Measurements from ENCODE around the gene ENC1. TPM values are rescaled to one million over a fixed set of nuclear protein-coding genes. Genes with fewer than 3 reads are reported as not detected.

The ENC1 gene
- total RNA-seq, 1 donor from 2014 or later: 13.8 TPM

- no peak overlapping the region for H3K27ac Mint-ChIP-seq (ENCODE audit: unreplicated experiment)
- H3K36me3 Mint-ChIP-seq (ENCODE audit: unreplicated experiment): no peaks in the 10 kb centered on the region
- TF ChIP-seq CTCF (IDR thresholded peaks at IDR 0.05): no peak
- H3K4me1 Mint-ChIP-seq (ENCODE audit: unreplicated experiment): no peaks in the 10 kb centered on the region
- DNase-seq (ENCODE audit: extremely low spot score, unreplicated experiment): no peak
- H3K9me3 Mint-ChIP-seq (ENCODE audit: unreplicated experiment): no peaks in the 10 kb centered on the region
- H3K27me3 Mint-ChIP-seq (ENCODE audit: unreplicated experiment): no peaks in the 10 kb centered on the region
- no peak overlapping the region for H3K4me3 Mint-ChIP-seq (ENCODE audit: unreplicated experiment)
These were observed 22.4 kb downstream of the ENC1 start for GRCh38 chr5:74618106-74618505.

DNA sequence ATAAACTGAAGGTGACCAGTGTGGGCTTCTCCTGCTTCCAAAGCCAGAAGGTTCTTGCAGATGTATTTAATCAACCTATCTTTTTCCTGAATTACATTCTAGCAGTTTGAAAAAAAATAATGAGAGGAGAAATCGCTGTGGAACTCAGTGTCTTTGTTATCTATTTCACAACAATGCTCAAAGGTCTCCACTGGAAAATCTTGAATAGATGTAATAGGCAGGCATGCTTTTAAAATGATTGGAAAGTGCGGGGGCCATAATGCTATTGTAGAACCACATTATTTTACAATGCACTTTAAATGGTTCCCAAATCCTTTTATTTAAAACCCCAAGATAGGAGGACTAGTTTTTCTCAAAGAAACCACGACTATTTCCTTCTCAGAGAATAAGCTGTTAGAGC lies 23.3 kb downstream of the ENC1 start:
- H3K4me1 Mint-ChIP-seq (ENCODE audit: unreplicated experiment): no peaks in the 10 kb centered on the region
- H3K36me3 Mint-ChIP-seq (ENCODE audit: unreplicated experiment): no peaks in the 10 kb centered on the region
- H3K27me3 Mint-ChIP-seq (ENCODE audit: unreplicated experiment): no peaks in the 10 kb centered on the region
- H3K9me3 Mint-ChIP-seq (ENCODE audit: unreplicated experiment): no peaks in the 10 kb centered on the region
- TF ChIP-seq CTCF (IDR thresholded peaks at IDR 0.05): no peak
- no peak for DNase-seq (ENCODE audit: extremely low spot score, unreplicated experiment)
- H3K27ac Mint-ChIP-seq (ENCODE audit: unreplicated experiment): no peak overlapping the region
- no peak overlapping the region for H3K4me3 Mint-ChIP-seq (ENCODE audit: unreplicated experiment)

- DNase-seq (ENCODE audit: extremely low spot score, unreplicated experiment): no peak
- Mint-ChIP-seq H3K36me3 (ENCODE audit: unreplicated experiment) (no peaks in the 10 kb centered on the region), H3K4me1 (ENCODE audit: unreplicated experiment) (no peaks in the 10 kb centered on the region), H3K27me3 (ENCODE audit: unreplicated experiment) (no peaks in the 10 kb centered on the region), H3K27ac (ENCODE audit: unreplicated experiment) (no peak overlapping the region), H3K4me3 (ENCODE audit: unreplicated experiment) (no peak overlapping the region), H3K9me3 (ENCODE audit: unreplicated experiment) (no peaks in the 10 kb centered on the region)
- TF ChIP-seq CTCF (IDR thresholded peaks at IDR 0.05): no peak
These were observed 24.0 kb downstream of the ENC1 start for GRCh38 chr5:74616236-74617146.

DNA sequence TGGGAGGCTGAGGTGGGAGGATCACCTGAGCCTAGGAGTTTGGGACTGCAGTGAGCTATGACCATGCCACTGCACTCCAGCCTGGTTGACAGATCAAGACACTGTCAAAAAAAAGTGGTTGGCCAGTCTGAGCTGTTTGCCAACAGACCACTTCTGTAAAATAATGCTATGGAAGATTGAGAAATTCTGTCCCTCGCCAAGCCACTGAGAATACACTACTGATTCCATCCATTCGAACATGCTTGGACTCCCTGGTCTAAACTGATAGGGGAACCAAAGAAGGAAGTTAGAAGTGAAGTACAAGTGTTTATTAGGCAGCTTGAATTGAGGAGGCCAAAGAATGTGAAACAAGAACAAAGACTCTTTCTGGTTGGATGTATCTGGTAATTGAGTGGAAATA lies 27.2 kb downstream of the ENC1 start:
- Mint-ChIP-seq H3K27me3 (ENCODE audit: unreplicated experiment) (no peaks in the 10 kb centered on the region), H3K4me3 (ENCODE audit: unreplicated experiment) (no peak overlapping the region), H3K27ac (ENCODE audit: unreplicated experiment) (no peak overlapping the region), H3K4me1 (ENCODE audit: unreplicated experiment) (peaks cover 6% of the 10 kb centered on the region), H3K36me3 (ENCODE audit: unreplicated experiment) (no peaks in the 10 kb centered on the region), H3K9me3 (ENCODE audit: unreplicated experiment) (no peaks in the 10 kb centered on the region)
- no peak for TF ChIP-seq CTCF (IDR thresholded peaks at IDR 0.05)
- no peak for DNase-seq (ENCODE audit: extremely low spot score, unreplicated experiment)

- Mint-ChIP-seq H3K27me3 (ENCODE audit: unreplicated experiment) (no peaks in the 10 kb centered on the region), H3K27ac (ENCODE audit: unreplicated experiment) (no peak overlapping the region), H3K9me3 (ENCODE audit: unreplicated experiment) (no peaks in the 10 kb centered on the region), H3K36me3 (ENCODE audit: unreplicated experiment) (no peaks in the 10 kb centered on the region), H3K4me3 (ENCODE audit: unreplicated experiment) (no peak overlapping the region), H3K4me1 (ENCODE audit: unreplicated experiment) (peaks cover 6% of the 10 kb centered on the region)
- no peak for TF ChIP-seq CTCF (IDR thresholded peaks at IDR 0.05)
- no peak for DNase-seq (ENCODE audit: extremely low spot score, unreplicated experiment)
These were observed 28.5 kb downstream of the ENC1 start for GRCh38 chr5:74612045-74612444.
